GM21528 (cell line): Measurements from ENCODE around the gene PRSS33.

Experiments used
- ATAC-seq: cut with Tn5 transposase; IDR thresholded peaks from one replicate; pipeline ENCODE4 v1.9.1; 2021; ENCODE audit warnings: mild to moderate bottlenecking, moderate library complexity; ENCODE audit not compliant: unreplicated experiment, low FRiP score

The PRSS33 gene

DNA sequence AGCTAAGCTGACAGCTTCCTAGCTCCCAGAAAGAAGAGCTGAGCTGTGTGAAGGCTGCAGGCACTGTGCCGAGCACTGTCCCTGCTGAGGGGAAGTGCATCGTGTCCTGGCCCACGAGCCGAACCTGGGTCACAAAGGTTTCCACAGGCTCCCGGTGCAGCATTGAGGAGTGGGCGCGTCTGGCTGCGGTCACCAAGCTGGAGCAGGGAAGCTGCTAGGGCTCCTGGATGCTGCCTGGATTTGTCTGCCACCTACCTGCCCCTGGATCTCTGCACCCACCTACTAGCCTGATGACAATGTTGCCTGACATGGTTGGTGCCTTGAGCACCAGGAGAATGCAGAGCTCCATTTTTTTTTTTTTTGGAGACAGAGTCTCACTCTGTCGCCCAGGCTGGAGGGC is 41.4 kb downstream of the PRSS33 start:
- no peak for ATAC-seq

DNA sequence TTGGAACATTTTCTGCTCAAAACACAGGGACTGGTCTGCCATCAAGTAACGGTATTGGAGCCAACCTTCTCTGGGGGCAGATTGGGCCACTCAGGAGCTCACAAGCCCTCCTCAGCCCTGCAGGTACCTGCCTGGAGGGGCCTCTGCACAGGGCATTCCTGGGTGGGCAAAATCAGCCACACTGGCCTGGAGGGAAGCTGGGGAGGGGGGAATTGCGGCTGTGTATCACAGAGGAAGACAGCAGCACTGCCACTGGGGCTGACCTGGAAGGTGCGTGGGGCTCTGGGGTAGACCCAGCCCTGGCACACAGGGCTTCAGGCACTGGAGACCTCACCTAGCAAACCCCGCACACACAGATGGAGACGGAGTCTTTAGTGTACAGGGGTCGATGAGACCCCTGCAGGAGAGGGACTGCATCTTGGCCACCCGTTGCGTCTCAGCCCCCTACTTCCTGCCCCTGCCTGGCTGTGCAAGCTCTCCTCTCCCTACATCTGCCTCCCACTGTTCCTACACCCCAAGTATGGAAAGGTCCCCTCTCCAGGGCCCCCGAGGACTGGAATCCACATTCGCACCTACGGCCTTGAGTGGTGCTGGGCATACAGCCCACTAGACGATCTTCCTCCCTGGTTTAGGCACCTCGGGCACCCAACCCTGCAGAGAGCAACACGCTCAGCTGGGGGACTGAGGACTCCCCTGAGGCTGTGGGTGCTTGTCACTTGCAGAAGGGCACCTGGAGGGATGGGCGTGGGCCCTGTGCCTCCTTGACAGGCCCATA is 42.1 kb downstream of the PRSS33 start:
- ATAC-seq: no peak

DNA sequence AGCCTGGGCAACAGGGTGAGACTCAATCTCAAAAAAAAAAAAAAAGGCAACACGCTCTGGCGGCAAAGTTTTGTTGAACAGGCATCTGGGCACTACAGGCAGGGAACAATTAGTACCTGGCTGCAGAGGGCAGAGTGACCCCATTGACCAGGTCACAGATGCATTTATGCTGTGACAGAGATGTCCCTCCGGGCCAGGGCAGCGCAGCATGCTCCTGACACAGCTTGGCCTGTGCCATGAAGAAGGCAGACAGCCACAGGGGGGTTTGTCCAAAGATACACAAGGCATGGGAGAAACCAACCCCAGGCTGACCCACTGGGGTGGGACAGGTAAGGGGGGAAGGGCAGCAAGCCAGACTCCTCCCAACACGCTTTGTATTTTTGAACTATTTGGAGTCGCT is 42.6 kb downstream of the PRSS33 start:
- ATAC-seq: no peak

DNA sequence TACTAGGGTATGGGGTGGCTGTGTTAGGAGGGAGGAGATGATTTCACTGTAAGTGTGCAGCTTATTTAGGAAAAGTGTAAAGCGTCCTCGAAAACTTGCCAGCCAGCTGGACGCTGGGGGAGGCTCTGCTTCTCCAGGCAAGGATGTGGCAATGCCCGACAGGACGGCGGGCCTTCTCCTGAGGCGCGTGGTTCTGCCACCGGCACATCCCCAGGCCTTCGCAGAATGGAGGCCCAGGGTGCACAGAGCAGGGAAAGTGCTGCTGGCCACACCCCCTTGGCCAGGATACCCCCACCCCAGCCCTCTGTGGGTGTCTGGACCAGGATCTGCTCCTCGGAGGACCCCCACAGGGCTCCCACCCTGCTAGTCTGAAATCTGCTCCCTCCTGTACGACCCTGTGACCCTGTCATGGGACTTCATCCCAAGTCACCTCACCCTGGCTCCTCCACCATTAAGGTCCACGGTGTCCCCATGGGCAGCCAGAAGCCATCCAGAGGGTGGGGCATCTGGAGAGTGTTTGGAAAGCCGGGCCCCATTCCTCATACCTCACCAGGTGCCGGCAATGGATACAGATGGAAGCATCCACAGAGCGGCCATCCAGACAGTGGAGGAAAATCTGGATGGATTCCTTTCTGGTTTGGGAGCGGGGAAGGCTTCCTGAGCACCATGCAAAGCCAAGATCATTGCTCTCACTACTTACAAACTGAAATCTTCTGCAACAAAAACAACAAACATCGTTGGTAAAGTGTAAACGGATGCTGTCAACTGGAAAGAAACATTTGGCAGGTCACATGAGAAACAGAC is 44.2 kb downstream of the PRSS33 start:
- ATAC-seq: no peak

DNA sequence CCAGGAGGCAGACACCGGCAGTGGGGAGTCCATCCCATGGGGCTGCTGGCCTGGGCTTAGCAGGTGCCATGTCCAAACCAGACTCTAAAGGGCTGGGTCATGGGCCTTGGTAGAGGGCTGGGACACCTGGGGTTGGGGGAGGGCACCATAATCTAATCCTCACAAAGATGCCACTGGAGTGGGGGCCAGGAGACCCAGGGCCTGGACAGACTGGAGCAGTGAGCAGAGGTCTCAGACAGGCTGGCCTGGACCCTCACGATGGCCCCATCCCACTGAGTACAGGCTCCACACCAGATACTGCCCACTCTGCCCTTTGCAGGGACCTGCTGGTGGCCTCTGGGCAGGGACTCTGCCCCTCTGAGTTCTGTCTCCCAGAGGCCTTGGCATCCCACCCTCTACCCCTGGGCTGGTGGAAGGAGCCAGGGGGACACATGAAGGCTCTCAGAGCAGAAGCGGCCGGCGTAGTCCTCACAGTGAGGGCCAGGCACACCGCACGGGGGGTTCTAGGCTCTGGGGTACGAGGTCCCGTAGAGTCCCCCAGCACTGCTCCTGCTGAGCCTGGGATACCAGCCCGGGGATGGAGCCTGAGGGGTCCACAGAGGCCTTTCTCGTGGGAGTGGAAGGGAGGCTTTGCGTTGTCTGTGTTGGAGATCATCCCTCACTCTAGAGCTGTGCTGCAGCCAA is 44.9 kb downstream of the PRSS33 start:
- no peak for ATAC-seq

DNA sequence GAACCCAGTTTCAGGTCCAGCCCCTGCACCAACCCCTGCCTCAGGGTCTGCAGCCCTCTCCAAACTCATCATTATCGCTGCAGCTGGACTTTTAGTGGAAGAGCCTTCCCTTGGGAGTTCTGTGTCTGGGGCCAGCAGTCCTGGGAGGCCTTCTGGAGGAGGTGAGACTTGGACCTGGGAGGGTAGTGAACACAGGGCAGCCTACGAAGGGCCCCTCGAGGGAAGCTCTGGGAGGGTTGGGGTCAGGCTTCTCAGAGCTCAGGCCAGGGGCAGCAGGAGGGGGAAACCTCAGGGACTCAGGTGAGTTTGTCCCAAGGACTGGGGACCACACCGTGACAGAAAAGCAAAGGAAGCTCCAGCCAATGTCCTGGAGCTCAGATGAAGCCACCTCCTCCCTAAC is 46.2 kb downstream of the PRSS33 start:
- no peak for ATAC-seq

DNA sequence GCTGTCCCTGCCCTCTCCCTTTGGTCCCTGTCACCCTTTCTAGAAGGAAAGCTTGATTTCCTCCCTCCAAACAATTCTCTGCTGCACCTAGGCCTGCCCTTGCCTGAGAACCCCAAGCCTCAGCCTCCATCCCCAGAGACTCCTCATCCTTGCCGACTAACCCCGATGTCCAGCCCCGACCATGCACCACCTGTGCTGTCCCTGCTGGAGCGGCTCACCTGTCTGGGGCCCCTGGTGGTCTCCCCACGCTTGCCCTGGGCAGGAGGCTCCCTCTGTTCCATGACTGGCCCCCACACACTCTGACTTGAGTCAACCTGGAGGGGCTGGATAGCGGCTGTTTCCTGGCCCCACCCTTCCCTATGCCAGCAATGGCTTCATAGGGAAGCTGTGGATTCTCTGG is 46.9 kb downstream of the PRSS33 start:
- ATAC-seq: no peak

DNA sequence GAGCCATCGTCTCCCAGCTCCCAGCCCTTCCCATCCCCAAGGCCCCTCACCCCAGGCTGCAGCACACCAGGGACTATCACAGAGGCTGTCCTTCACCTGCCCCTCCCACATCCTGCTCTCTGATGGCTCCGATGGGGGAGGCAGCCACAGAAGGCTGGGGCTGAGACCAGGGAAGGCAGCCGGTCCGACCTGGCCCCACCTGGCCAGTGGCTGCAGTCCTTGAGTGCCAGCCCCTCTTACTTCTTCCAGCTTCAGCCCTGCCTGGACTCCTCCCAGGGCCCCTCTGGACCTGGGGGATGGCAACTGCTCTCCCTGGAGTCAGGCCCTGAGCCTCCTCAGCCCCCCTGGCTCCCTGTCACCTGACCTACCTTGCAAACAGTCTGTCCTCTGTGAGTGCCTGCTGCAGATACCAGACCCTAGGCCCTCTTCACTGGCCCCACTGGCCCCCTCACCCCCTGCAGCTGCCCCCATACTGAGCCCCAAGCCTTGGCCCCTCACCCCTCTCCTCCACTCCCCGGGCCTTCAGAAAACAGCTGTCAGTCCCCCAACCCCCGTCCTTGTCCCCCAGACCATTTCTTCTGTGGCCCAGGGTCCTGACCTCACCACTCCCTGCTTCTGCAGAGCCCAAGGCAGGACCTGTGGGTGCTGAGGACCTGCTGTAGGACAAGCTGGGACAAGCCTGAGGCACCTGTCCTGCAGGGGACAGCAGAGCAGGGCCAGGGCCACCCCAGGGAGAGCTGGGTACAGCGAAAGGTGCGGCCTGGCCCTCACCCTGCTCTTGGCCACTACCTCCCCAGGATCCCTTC is 47.5 kb downstream of the PRSS33 start:
- no peak for ATAC-seq

DNA sequence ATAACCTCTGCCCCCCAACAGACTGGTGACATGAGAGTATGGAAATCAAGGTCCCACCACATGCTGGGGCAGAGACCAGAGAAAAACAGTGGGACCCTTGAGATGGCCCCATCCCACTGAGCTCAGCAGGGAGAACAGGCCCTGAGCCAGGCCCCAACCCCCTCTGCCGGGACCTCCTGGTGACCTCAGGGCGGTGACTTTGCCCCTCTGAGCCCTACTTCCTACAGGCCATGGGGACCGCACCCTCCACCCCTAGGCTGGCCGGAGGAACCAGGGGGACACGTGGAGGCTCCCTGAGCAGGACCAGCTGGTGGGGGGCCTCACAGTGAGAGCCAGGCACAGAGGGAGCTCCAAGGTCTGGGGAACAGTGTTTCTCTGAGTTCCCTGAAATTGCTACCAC is 48.7 kb downstream of the PRSS33 start:
- ATAC-seq: no peak

DNA sequence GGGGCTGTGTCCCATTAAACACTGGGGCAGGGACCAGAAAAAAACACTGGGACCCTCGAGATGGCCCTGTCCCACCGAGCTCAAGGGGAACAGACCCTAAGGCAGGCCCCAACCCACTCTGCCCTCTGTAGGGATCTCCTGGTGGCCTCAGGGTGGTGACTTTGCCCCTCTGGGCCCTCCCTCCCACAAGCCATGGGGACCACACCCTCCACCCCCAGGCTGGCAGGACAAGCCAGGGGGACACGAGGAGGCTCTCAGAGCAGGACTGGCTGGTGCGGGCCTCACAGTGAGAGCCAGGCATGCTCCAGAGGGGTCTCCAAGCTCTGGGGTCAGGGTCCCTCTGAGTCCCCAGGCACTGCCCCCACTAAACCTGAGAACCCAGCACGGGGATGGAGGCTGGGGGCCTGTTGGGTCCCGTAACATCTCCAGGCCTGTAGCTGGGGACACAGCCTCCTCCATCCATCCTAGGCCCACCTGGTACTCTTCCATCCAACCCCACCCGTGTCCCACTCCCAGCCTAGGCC is 49.4 kb downstream of the PRSS33 start:
- no peak for ATAC-seq

DNA sequence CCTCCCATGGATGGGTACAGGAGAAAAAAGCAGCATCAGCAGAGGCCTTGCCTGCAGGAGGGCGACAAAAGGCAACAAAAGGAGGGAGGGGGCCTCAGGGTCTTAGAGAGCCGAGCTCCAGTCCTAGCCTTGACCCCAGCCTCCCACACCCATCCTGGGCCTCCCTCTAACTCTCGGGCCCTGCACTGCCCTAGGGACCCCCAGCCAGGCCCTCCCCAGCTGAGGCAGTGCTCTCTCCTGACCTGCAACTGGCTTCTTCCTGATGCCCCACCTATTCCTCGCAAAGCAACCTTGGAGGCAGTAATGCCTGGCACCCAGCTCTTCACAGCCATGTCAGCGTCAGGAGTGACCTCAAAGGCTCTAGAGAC is 50.1 kb downstream of the PRSS33 start:
- ATAC-seq: no peak

DNA sequence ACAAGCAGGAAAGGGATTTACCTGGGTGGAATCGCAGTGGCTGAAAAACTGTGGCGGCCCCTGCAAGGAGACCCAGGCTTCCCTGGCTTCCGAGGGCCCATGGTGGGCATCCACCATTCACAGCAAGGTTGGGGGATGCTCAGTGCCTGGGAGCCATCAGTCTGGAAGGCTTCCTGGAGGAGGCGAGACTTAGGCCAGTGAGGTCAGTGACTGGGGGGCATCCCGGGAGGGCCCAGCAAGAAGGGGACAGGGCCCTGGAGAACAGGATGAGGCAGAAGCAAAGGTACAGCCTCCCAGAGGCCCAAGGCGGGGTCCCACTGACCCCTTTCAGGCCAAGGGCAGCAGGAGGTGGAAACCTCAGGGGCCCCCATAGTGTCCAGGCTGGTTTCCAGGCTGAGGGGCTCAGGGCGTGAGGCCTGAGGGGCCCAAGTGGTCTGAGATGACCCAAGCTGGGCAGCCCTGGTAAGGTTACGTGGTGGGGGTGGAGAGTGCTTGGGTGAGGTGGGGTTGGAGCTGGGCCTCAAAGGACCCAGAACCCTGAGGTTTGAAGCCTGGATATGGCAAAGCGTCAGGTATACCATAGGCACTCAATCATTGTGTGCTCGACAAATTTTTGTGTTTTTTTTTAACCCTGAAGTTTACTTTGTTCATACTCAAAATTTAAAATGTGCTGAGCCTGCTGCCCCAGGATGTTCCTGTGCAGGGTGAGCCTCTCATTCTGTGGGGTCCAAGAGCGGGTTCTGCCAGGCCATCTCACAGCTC is 50.7 kb downstream of the PRSS33 start:
- no peak for ATAC-seq

DNA sequence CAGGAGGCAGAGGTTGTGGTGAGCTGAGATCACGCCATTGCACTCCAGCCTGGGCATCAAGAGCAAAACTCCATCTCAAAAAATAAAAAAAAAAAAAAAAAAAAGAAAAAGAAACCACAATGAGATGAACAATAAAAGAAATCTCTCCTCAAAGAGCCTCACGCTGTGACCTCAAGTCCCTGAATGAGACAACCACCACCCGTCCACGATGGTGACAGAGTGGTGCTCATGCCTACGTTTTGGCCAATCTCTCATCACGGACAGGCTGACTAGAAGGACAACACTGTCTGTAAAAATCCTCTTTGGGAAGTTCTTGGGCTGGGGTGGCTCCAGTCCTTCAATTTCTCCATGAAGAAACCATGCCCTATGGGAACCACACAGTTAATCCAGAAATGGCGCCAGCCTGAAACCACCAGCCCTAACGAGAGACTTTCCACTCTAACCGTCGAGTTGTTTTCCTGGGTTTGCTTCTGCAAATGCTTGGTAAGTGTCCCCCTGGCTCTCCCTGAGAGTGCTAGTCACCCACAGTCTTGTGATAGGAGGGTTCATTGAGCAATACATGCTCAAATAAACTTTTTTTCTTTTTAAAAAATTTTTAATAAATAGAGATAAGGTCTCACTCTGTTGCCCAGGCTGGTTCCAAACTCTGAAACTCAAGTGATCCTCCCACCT is 52.4 kb downstream of the PRSS33 start:
- no peak for ATAC-seq
